NCI-H1105 treated with DMSO at 0.1 percent for 48 hours (cell line): Measurements from ENCODE around the gene STAT1.
"Not testable (repeated sequence)": the region's sequence is repeated elsewhere in the genome, so short reads cannot be mapped to it uniquely, and the experiment has no call there.

Experiments used
- DNase-seq: peaks from one replicate; lab custom pipeline; 2025; lab: John Stamatoyannopoulos, UW

The STAT1 gene

GRCh38 chr2:191006997-191007783, 6.8 kb downstream of the STAT1 start:
- no peak for DNase-seq

- no peak for DNase-seq
Observed at GRCh38 chr2:191006297-191006696, 7.7 kb downstream of the STAT1 start.

GRCh38 chr2:191003405-191004309, 10.3 kb downstream of the STAT1 start:
- DNase-seq = no peak

GRCh38 chr2:191001624-191002023, 12.3 kb downstream of the STAT1 start:
- no peak for DNase-seq

- DNase-seq = no peak
Observed at GRCh38 chr2:191001032-191001431, 12.9 kb downstream of the STAT1 start.

GRCh38 chr2:190999949-191000665, 13.9 kb downstream of the STAT1 start:
- no peak for DNase-seq

GRCh38 chr2:190999058-190999457, 14.9 kb downstream of the STAT1 start:
- DNase-seq = no peak

GRCh38 chr2:190997526-190998113, 16.4 kb downstream of the STAT1 start:
- DNase-seq = no peak

GRCh38 chr2:190996947-190997346, 17.0 kb downstream of the STAT1 start:
- DNase-seq = no peak

- no peak for DNase-seq
Observed at GRCh38 chr2:190996338-190996946, 17.5 kb downstream of the STAT1 start.

- DNase-seq = not testable (repeated sequence)
Observed at GRCh38 chr2:190995315-190995714, 18.7 kb downstream of the STAT1 start.

GRCh38 chr2:190994148-190994547, 19.8 kb downstream of the STAT1 start:
- DNase-seq = no peak

GRCh38 chr2:190993292-190993643, 20.7 kb downstream of the STAT1 start:
- no peak for DNase-seq

- no peak for DNase-seq
Observed at GRCh38 chr2:190990132-190990531, 23.8 kb downstream of the STAT1 start.

- no peak for DNase-seq
Observed at GRCh38 chr2:190988910-190989309, 25.1 kb downstream of the STAT1 start.

GRCh38 chr2:190987938-190988337, 26.0 kb downstream of the STAT1 start:
- no peak for DNase-seq

GRCh38 chr2:190987116-190987515, 26.9 kb downstream of the STAT1 start:
- no peak for DNase-seq

- DNase-seq = no peak
Observed at GRCh38 chr2:190986221-190986953, 27.6 kb downstream of the STAT1 start.

GRCh38 chr2:190984595-190984994, 29.4 kb downstream of the STAT1 start:
- DNase-seq = no peak

- DNase-seq = no peak
Observed at GRCh38 chr2:190982262-190983034, 31.5 kb downstream of the STAT1 start.
